ENCODE data around the gene CYP46A1.

DNA sequence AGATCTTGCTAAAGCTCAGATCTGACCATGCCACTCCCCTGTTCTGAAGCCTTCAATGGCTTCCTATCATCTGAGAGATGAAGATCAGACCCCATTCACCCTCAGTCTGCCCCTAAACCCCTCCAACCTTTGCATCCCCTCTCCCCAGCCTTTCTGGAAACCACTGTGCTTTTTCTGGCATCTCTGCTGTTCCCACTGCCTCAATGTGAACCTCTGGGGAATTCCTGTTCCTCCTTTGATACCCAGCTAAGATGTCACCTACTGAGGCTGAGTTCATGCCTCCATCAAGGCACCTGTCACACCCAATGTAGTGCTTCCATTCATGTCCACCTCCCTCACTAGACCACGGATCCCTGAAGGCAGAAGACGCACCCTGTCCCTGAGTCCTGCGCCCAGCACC is 19.3 kb downstream of the CYP46A1 start:
- TF ChIP-seq, protein P1, sequence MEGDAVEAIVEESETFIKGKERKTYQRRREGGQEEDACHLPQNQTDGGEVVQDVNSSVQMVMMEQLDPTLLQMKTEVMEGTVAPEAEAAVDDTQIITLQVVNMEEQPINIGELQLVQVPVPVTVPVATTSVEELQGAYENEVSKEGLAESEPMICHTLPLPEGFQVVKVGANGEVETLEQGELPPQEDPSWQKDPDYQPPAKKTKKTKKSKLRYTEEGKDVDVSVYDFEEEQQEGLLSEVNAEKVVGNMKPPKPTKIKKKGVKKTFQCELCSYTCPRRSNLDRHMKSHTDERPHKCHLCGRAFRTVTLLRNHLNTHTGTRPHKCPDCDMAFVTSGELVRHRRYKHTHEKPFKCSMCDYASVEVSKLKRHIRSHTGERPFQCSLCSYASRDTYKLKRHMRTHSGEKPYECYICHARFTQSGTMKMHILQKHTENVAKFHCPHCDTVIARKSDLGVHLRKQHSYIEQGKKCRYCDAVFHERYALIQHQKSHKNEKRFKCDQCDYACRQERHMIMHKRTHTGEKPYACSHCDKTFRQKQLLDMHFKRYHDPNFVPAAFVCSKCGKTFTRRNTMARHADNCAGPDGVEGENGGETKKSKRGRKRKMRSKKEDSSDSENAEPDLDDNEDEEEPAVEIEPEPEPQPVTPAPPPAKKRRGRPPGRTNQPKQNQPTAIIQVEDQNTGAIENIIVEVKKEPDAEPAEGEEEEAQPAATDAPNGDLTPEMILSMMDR (conservative IDR thresholded peaks at IDR 0.05), result no peak
- TF ChIP-seq EZH2 (IDR thresholded peaks at IDR 0.05; ENCODE audit: low read depth), result no peak
